Activated T-cell treated with anti-CD3 and anti-CD28 coated beads, Interleukin-2, amount 50 U/mL, for 72 hours (primary cell): ENCODE measurements around the gene GSTA3. TPM values are rescaled to one million over a fixed set of nuclear protein-coding genes. Genes with fewer than 3 reads are reported as not detected.
"Not testable (repeated sequence)": the region's sequence is repeated elsewhere in the genome, so short reads cannot be mapped to it uniquely, and the experiment has no call there.

Source experiments
- ATAC-seq, 2 donors: fragments of 150-1000 bp; cut with Tn5 transposase; replicated peaks in 1 of 2; 2 replicates each; pipeline ENCODE4 v1.10.0; 2021; ENCODE audit warnings: moderate library complexity in 2 of 2, mild to moderate bottlenecking in 1 of 2
- DNase-seq, 2 donors: peaks; one replicate each; pipeline ENCODE4 v3.0.0; 2021 to 2022; ENCODE audit warnings: mixed read lengths in 1 of 2
- H3K27ac Mint-ChIP-seq: one replicate; pipeline ENCODE4 v1.8.0; 2022; ENCODE audit warnings: mild to moderate bottlenecking, moderate library complexity, mixed read lengths
- H3K27me3 Mint-ChIP-seq: one replicate; pipeline ENCODE4 v1.8.0; 2022; ENCODE audit warnings: low read depth, mixed read lengths
- H3K36me3 Mint-ChIP-seq, 2 donors: one replicate each; pipeline ENCODE4 v1.8.0; 2022; ENCODE audit warnings: mixed read lengths in 2 of 2, mild to moderate bottlenecking in 1 of 2; ENCODE audit not compliant: insufficient read depth in 2 of 2
- H3K4me1 Mint-ChIP-seq: one replicate; pipeline ENCODE4 v1.8.0; 2022; ENCODE audit warnings: low read depth, mixed read lengths
- H3K4me3 Mint-ChIP-seq, 2 donors: one replicate each; pipeline ENCODE4 v1.8.0; 2022; ENCODE audit warnings: mild to moderate bottlenecking in 2 of 2, mixed read lengths in 2 of 2, moderate library complexity in 2 of 2
- H3K9me3 Mint-ChIP-seq, 2 donors: one replicate each; pipeline ENCODE4 v1.8.0; 2022; ENCODE audit warnings: mixed read lengths in 2 of 2
- total RNA-seq, 2 donors: library from RNA; stranded (reverse); gene quantifications; one replicate each; pipeline ENCODE4 v1.2.3, GENCODE V29; 2022

Gene GSTA3
- total RNA-seq, result not detected

- Mint-ChIP-seq H3K4me1 (no peaks in the 10 kb centered on the region), H3K27me3 (peaks cover 7% of the 10 kb centered on the region), H3K36me3 (no peaks in the 10 kb centered on the region), H3K27ac (no peak within 1 kb of the TSS), H3K9me3 (no peaks in the 10 kb centered on the region), H3K4me3 (no peak within 1 kb of the TSS)
- DNase-seq (no peak), ATAC-seq (no peak)
Observed at GRCh38 chr6:52909531-52909930, at the start of gene GSTA3. Gene GSTA3 (minus strand): TSS chr6:52909698. CDS start chr6:52905834, 3,864 bp downstream.

GRCh38 chr6:52958546-52959255 lies 49.2 kb upstream of the GSTA3 start:
- Mint-ChIP-seq H3K27me3 (no peaks in the 10 kb centered on the region), H3K27ac (no peak overlapping the region), H3K4me3 (no peak overlapping the region), H3K36me3 (no peaks in the 10 kb centered on the region), H3K9me3 (no peaks in the 10 kb centered on the region), H3K4me1 (no peaks in the 10 kb centered on the region)
- ATAC-seq (no peak), DNase-seq (no peak)

- no peak overlapping the region for H3K27ac Mint-ChIP-seq
- ATAC-seq, result no peak
- no peaks in the 10 kb centered on the region for H3K36me3 Mint-ChIP-seq
- H3K4me3 Mint-ChIP-seq, result no peak overlapping the region
- H3K9me3 Mint-ChIP-seq, result no peaks in the 10 kb centered on the region
- DNase-seq, result no peak
- no peaks in the 10 kb centered on the region for H3K4me1 Mint-ChIP-seq
- no peaks in the 10 kb centered on the region for H3K27me3 Mint-ChIP-seq
Observed at GRCh38 chr6:52955871-52956270, 46.4 kb upstream of the GSTA3 start.

GRCh38 chr6:52953911-52954839 lies 44.7 kb upstream of the GSTA3 start:
- no peaks in the 10 kb centered on the region for H3K9me3 Mint-ChIP-seq
- peaks cover 7% of the 10 kb centered on the region for H3K27me3 Mint-ChIP-seq
- no peak overlapping the region for H3K4me3 Mint-ChIP-seq
- no peaks in the 10 kb centered on the region for H3K4me1 Mint-ChIP-seq
- ATAC-seq (peak; percentile 64 to 85), DNase-seq (no peak)
- no peak overlapping the region for H3K27ac Mint-ChIP-seq
- H3K36me3 Mint-ChIP-seq, result no peaks in the 10 kb centered on the region

- Mint-ChIP-seq H3K4me1 (peaks cover 7% of the 10 kb centered on the region), H3K9me3 (no peaks in the 10 kb centered on the region), H3K36me3 (no peaks in the 10 kb centered on the region), H3K27me3 (peaks cover 36% of the 10 kb centered on the region), H3K4me3 (peak overlapping the region in 1 of 2 donors; percentile 1), H3K27ac (no peak overlapping the region)
- DNase-seq (no peak), ATAC-seq (no peak)
Observed at GRCh38 chr6:52946306-52946705, 36.8 kb upstream of the GSTA3 start.

- H3K36me3 Mint-ChIP-seq, H3K4me3 Mint-ChIP-seq, H3K4me1 Mint-ChIP-seq, DNase-seq, H3K9me3 Mint-ChIP-seq, H3K27ac Mint-ChIP-seq, ATAC-seq: not testable (repeated sequence)
- peaks cover 22% of the 10 kb centered on the region for H3K27me3 Mint-ChIP-seq
Observed at GRCh38 chr6:52942821-52943220, 33.3 kb upstream of the GSTA3 start.

- H3K9me3 Mint-ChIP-seq, result no peaks in the 10 kb centered on the region
- no peak overlapping the region for H3K27ac Mint-ChIP-seq
- no peak for ATAC-seq
- H3K27me3 Mint-ChIP-seq, result peaks cover 22% of the 10 kb centered on the region
- no peaks in the 10 kb centered on the region for H3K36me3 Mint-ChIP-seq
- no peak for DNase-seq
- H3K4me1 Mint-ChIP-seq, result peaks cover 8% of the 10 kb centered on the region
- H3K4me3 Mint-ChIP-seq, result no peak overlapping the region
Observed at GRCh38 chr6:52942221-52942620, 32.7 kb upstream of the GSTA3 start.

- Mint-ChIP-seq H3K4me3 (no peak overlapping the region), H3K27ac (no peak overlapping the region), H3K4me1 (peaks cover 6% of the 10 kb centered on the region), H3K36me3 (no peaks in the 10 kb centered on the region), H3K27me3 (peaks cover 13% of the 10 kb centered on the region), H3K9me3 (no peaks in the 10 kb centered on the region)
- no peak for DNase-seq
- no peak for ATAC-seq
Observed at GRCh38 chr6:52937908-52938307, 28.4 kb upstream of the GSTA3 start.

- Mint-ChIP-seq H3K4me3 (no peak overlapping the region), H3K27me3 (peaks cover 7% of the 10 kb centered on the region), H3K4me1 (peaks cover 6% of the 10 kb centered on the region), H3K36me3 (no peaks in the 10 kb centered on the region), H3K9me3 (peaks cover 0 to 1% of the 10 kb centered on the region in 2 donors), H3K27ac (no peak overlapping the region)
- no peak for DNase-seq
- ATAC-seq, result no peak
Observed at GRCh38 chr6:52933778-52934177, 24.3 kb upstream of the GSTA3 start.

GRCh38 chr6:52931351-52931750 lies 21.9 kb upstream of the GSTA3 start:
- ATAC-seq (no peak), DNase-seq (no peak)
- Mint-ChIP-seq H3K9me3 (peaks cover 0 to 1% of the 10 kb centered on the region in 2 donors), H3K4me1 (no peaks in the 10 kb centered on the region), H3K36me3 (no peaks in the 10 kb centered on the region), H3K4me3 (no peak overlapping the region), H3K27ac (no peak overlapping the region), H3K27me3 (peaks cover 18% of the 10 kb centered on the region)

- H3K4me3 Mint-ChIP-seq, result no peak overlapping the region
- no peaks in the 10 kb centered on the region for H3K36me3 Mint-ChIP-seq
- H3K27me3 Mint-ChIP-seq, result peaks cover 11% of the 10 kb centered on the region
- peaks cover 0 to 1% of the 10 kb centered on the region in 2 donors for H3K9me3 Mint-ChIP-seq
- H3K4me1 Mint-ChIP-seq, result no peaks in the 10 kb centered on the region
- no peak for DNase-seq
- H3K27ac Mint-ChIP-seq, result no peak overlapping the region
- ATAC-seq, result no peak
Observed at GRCh38 chr6:52929321-52930164, 20.0 kb upstream of the GSTA3 start.

- H3K27ac Mint-ChIP-seq, result no peak overlapping the region
- DNase-seq (no peak), ATAC-seq (no peak)
- no peaks in the 10 kb centered on the region for H3K36me3 Mint-ChIP-seq
- no peaks in the 10 kb centered on the region for H3K4me1 Mint-ChIP-seq
- peaks cover 0 to 1% of the 10 kb centered on the region in 2 donors for H3K9me3 Mint-ChIP-seq
- H3K4me3 Mint-ChIP-seq, result no peak overlapping the region
- H3K27me3 Mint-ChIP-seq, result peaks cover 16% of the 10 kb centered on the region
Observed at GRCh38 chr6:52927451-52927850, 18.0 kb upstream of the GSTA3 start.
